LNCAP (cell line): ENCODE data around the gene ZSWIM2.

Experiments used
- CTCF ChIP-seq: fragments of 450-650 bp; IDR thresholded peaks from 2 replicates; pipeline ENCODE4 v1.5.1; 2017; ENCODE audit warnings: mild to moderate bottlenecking

ZSWIM2 gene

GRCh38 chr2:186884587-186884986, 35.6 kb upstream of the ZSWIM2 start:
- no peak for TF ChIP-seq CTCF

- no peak for TF ChIP-seq CTCF
These were observed 34.7 kb upstream of the ZSWIM2 start for GRCh38 chr2:186883666-186884065.

GRCh38 chr2:186882511-186883071, 33.6 kb upstream of the ZSWIM2 start:
- TF ChIP-seq CTCF, result no peak

- no peak for TF ChIP-seq CTCF
These were observed 32.7 kb upstream of the ZSWIM2 start for GRCh38 chr2:186881660-186882059.

- TF ChIP-seq CTCF, result no peak
These were observed 30.3 kb upstream of the ZSWIM2 start for GRCh38 chr2:186879312-186879711.

GRCh38 chr2:186874713-186875112, 25.7 kb upstream of the ZSWIM2 start:
- no peak for TF ChIP-seq CTCF

- no peak for TF ChIP-seq CTCF
These were observed 22.9 kb upstream of the ZSWIM2 start for GRCh38 chr2:186871881-186872280.

GRCh38 chr2:186868344-186868743, 19.4 kb upstream of the ZSWIM2 start:
- no peak for TF ChIP-seq CTCF
